ENCODE results near the gene INPP5A.

Gene INPP5A

GRCh38 chr10:132597654-132598053 is 60.1 kb downstream of the INPP5A start:
- TF ChIP-seq EGR1 (IDR thresholded peaks at IDR 0.05), result no peak

GRCh38 chr10:132599732-132600131 is 62.1 kb downstream of the INPP5A start:
- TF ChIP-seq FOXM1 (IDR thresholded peaks at IDR 0.05; ENCODE audit: borderline replicate concordance, low read depth), result no peak
- TF ChIP-seq ZBTB7A (IDR thresholded peaks at IDR 0.05; ENCODE audit: low read depth), result no peak
- TF ChIP-seq CREB1 (IDR thresholded peaks at IDR 0.05; ENCODE audit: low read depth), result no peak
- no peak for TF ChIP-seq YY1 (IDR thresholded peaks at IDR 0.05; ENCODE audit: low read depth)
- no peak for TF ChIP-seq REST (IDR thresholded peaks at IDR 0.05; ENCODE audit: low read depth)

DNA sequence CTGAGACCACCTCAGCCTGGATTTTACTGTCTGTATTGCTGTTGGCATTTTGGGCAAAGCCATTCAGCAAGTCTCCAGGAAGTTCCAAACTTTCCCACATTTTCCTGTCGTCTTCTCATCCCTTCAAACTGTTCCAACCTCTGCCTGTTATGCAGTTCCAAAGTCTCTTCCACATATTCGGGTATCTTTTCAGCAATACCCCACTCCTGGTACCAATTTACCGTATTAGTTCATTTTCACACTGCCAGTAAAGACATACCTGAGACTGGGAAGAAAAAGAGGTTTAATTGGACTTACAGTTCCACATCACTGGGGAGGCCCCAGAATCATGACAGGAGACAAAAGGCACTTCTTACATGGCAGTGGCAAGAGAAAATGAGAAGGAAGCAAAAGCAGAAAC is 62.8 kb downstream of the INPP5A start:
- no peak for TF ChIP-seq CREB1 (IDR thresholded peaks at IDR 0.05; ENCODE audit: low read depth)
- no peak for TF ChIP-seq TAF1 (IDR thresholded peaks at IDR 0.05; ENCODE audit: low read depth)
- TF ChIP-seq MAX (IDR thresholded peaks at IDR 0.05), result no peak
- TF ChIP-seq YY1 (IDR thresholded peaks at IDR 0.05; ENCODE audit: low read depth), result no peak
- TF ChIP-seq REST (IDR thresholded peaks at IDR 0.05; ENCODE audit: low read depth), result no peak

GRCh38 chr10:132601567-132601966 is 64.0 kb downstream of the INPP5A start:
- no peak for TF ChIP-seq FOXM1 (IDR thresholded peaks at IDR 0.05; ENCODE audit: borderline replicate concordance, low read depth)
- TF ChIP-seq CREB1 (IDR thresholded peaks at IDR 0.05; ENCODE audit: low read depth), result no peak
- no peak for TF ChIP-seq TAF1 (IDR thresholded peaks at IDR 0.05; ENCODE audit: low read depth)
- no peak for TF ChIP-seq TEAD4 (IDR thresholded peaks at IDR 0.05)
- no peak for TF ChIP-seq CEBPB (IDR thresholded peaks at IDR 0.05)
- TF ChIP-seq NFIC (IDR thresholded peaks at IDR 0.05), result no peak

- TF ChIP-seq MAX (IDR thresholded peaks at IDR 0.05) (no peak), CEBPB (IDR thresholded peaks at IDR 0.05) (no peak)
Observed at GRCh38 chr10:132602614-132603013, 65.0 kb downstream of the INPP5A start.

- TF ChIP-seq CEBPB (IDR thresholded peaks at IDR 0.05) (no peak), REST (IDR thresholded peaks at IDR 0.05; ENCODE audit: low read depth) (no peak), EP300 (IDR thresholded peaks at IDR 0.05; ENCODE audit: borderline replicate concordance) (no peak)
Observed at GRCh38 chr10:132603851-132604533, 66.4 kb downstream of the INPP5A start.

GRCh38 chr10:132604686-132605085 is 67.1 kb downstream of the INPP5A start:
- TF ChIP-seq TCF12 (IDR thresholded peaks at IDR 0.05; ENCODE audit: low read depth) (no peak), MAX (IDR thresholded peaks at IDR 0.05) (no peak), CREB1 (IDR thresholded peaks at IDR 0.05; ENCODE audit: low read depth) (no peak), REST (IDR thresholded peaks at IDR 0.05; ENCODE audit: low read depth) (no peak), CEBPB (IDR thresholded peaks at IDR 0.05) (no peak), TAF1 (IDR thresholded peaks at IDR 0.05; ENCODE audit: low read depth) (no peak), TEAD4 (IDR thresholded peaks at IDR 0.05) (no peak), NFIC (IDR thresholded peaks at IDR 0.05) (no peak), EGR1 (IDR thresholded peaks at IDR 0.05) (no peak), USF1 (IDR thresholded peaks at IDR 0.05) (no peak), YY1 (IDR thresholded peaks at IDR 0.05; ENCODE audit: low read depth) (no peak), FOXM1 (IDR thresholded peaks at IDR 0.05; ENCODE audit: borderline replicate concordance, low read depth) (no peak), EP300 (IDR thresholded peaks at IDR 0.05; ENCODE audit: borderline replicate concordance) (no peak), ZBTB7A (IDR thresholded peaks at IDR 0.05; ENCODE audit: low read depth) (no peak), RAD21 (IDR thresholded peaks at IDR 0.05; ENCODE audit: low read depth) (no peak)
